Activated CD4-positive, alpha-beta T cell treated with anti-CD3 and anti-CD28 coated beads, Interleukin-2, amount 50 U/mL, for 16 hours (primary cell): Measurements from ENCODE around the gene SLC25A45.

Experiments used
- DNase-seq: peaks from one replicate; pipeline ENCODE4 v3.0.0-alpha.2; 2020

SLC25A45 gene

DNA sequence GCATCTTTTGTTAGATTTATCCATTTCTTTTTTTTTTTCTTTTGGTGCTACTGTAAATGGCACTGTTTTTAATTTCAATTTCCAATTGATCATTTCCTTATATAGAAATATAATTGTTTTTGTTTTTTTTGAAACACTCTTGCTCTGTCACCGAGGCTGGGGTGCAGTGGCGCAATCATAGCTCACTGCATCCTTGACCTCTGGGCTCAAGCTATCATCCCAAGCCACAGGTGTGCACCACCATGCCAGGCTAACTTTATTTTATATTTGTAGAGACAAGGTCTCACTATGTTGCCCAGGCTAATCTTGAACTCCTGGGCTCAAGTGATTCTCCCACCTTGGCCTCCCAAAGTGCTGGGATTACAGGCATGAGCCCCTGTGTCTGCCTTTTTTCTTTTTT is 20.3 kb upstream of the SLC25A45 start:
- no peak for DNase-seq

DNA sequence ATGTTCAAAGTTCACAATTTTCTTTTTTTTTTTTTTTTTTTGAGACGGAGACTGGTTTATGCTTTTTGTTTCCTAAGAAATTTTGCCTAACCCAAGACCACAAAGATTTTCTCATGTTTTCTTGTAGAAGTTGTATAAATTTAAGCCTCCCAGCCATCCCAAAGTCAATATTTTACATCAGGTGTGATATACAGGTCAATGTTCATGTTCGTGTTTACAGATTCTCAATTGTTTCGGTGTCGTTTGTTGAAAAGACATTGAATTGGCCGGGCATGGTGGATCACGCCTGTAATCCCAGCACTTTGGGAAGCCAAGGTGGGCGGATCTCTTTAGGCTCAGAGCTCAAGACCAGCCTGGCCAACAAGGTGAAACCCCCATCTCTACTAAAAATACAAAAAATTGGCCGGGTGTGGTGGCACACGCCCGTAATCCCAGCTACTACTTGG is 19.4 kb upstream of the SLC25A45 start:
- DNase-seq: no peak

DNA sequence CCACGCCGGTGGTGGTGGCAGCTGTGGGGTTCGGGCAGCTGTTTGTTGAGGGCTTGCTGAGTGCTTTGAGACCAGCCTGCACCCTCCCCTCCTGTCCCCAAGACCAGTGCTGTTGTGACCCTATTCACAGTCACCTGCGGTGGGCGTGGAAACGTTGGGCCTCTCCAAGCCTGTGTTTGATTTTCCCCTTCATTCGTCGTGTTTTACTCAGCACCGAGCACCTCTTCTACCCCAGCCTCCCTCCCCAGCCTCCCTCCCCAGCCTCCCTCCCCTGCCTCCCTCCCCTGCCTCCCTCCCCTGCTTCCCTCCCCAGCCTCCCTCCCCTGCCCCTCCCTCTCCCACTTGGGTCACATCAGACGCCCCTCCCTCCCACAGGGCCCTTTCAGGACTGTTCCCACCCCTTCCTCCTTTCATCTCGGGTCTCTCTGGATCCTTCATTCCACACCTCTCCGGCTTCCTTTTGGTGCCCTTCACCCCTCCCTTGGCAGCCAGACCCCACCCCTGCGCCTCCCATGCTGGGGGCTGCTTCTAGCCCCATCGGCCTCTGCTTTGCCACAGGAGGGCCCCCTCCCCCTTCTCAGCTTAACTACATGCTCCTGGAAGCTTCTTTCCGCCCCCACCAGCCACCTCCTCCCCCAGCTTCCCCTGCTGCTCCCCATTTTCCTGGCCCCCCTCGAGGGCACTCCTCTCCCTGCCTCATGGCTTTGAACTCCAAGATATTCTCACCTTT is 18.8 kb upstream of the SLC25A45 start:
- DNase-seq: no peak

DNA sequence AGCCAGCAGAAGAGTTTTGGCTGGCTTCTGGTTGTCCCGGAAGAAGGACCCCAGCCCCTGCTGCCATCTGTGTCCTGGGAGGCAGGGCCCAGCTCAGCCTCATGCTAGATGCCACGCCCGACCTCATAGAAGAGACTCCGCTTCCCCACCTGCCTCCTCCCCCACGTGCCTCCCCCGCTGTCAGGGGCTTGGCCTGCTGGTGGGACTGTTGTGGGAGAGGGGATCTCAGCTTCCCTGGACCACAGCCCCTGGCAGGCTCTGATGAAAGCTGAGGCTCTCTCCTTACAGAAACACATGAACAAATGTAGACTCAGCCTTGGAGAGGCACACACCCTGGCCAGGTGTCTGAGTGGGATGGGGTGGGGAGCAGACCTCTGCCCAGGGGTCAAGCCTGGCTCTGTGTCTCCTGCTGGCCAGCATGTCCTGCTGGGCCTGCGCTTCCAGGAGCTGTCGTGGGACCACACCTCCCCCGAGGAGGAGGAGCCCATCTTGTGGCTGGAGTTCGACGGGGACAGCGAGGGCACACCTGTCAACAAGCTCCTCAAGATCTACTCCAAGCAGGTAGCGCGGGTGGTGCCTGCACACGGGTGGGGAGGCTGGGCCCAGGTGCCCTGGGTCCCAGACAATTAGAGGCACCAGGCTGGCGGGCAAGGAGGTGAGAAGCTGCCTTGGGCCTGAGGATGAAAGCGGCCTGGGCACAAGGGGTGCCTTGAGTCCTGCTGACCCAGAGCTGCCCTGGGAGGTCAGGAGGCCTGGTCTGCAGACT is 18.0 kb upstream of the SLC25A45 start:
- DNase-seq: no peak

DNA sequence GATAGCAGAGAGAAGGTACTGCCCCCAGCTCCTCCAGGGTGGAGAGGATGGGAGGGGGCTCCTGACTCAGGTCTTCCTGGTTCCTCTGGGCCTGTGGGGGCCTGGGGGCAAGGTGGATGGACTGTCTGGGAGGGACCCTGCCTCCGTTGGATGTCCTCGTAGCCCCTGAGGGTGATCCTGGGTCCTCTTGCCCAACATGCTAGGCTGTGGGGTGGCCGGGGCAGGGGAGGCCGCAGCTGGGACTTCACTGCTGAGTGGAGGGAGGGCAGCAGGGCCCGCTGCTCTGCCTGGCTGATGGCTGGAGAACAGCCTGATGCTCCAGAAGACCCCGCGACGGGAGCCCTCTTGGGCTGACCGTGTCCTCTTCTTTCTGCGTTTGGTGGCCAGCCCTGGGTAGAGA is 17.4 kb upstream of the SLC25A45 start:
- DNase-seq: no peak

DNA sequence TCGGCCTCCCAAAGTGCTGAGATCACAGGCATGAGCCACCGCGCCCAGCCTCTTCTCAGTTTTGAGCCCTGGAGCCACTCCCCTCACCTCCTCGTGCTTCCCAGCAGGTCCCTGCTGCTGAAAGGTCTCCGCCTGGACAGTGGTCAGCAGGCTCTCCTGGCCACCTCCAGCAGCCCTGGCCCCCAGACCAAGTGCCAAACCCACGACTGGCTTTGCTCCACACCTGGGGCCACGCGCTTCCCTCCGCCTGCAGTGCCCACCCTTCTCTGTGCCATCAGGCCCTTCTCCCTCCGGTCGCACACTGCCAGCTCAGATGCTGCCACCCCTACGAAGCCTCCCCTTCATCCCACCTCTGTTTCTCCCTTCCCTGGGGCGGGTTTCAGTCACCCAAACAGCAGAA is 16.8 kb upstream of the SLC25A45 start:
- no peak for DNase-seq

DNA sequence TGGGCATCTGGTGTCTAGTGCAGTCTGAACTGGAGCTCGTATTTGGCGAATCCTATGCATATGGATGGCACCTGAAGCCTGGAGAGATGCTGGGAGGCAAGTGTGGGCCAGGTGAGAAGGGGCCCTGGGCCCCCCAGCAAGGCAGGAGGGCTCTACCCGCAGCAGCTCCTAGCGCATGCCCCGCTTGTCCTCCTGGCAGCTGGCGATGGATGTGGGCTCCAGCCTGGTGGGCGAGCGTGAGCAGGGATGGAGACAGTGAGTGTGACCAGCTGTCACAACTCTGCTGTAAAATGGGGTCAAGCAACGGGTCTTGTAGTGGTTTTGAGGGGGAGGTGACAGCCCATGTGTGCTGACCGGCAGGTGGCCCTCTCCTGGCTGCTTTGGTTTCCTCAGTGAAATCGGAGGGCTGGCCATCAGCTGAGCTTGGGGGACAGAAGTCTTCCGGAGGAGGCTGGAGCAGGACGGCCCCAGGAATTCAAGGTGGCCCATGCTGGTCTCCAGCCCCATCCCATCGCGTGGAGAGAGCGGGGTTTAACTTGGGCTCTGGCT is 16.0 kb upstream of the SLC25A45 start:
- DNase-seq: no peak

DNA sequence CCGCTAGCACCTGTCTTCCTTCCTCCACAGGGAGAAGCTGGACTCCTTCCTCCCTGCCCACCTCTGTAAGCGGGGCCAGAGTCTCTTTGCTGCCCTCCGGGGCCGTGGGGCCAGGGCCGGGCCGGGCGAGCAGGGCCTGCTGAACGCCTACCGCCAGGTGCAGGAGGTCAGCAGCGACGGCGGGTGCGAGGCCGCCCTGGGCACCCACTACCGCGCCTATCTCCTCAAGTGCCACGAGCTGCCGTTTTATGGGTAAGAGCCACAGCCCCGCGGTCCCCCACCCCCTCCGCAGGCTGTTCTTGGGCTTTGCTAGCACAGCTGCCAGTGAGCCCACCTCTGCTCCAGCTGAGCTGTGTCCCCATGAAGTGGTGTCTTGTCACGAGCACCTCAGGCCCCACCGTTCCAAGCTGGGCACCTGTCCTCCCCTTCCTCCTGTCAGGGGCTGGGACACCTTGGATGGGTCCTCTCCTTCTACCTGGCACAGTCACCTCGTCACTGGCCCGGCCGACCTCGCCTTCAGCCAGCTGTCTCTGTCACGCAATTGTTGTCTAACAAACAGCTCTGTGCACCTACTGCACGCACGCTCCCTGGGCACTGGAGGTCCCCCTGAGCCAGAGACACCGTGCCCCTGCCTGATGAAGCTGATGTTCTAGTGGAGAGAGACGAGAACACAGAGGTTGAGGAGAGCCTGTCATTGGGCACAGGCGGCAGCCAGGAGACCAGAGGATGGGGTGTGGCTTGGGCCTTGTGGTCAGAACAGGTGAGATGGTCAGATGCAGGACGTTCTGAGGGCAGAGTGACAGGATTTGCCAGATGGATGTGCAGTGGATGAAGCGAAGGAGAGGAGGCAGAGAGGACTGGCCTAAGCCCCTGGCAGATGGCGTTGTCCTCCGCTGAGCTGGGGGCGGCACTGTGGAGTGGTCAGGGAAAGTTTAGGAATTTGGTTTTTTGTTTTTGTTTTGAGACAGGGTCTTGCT is 14.6 kb upstream of the SLC25A45 start:
- no peak for DNase-seq

DNA sequence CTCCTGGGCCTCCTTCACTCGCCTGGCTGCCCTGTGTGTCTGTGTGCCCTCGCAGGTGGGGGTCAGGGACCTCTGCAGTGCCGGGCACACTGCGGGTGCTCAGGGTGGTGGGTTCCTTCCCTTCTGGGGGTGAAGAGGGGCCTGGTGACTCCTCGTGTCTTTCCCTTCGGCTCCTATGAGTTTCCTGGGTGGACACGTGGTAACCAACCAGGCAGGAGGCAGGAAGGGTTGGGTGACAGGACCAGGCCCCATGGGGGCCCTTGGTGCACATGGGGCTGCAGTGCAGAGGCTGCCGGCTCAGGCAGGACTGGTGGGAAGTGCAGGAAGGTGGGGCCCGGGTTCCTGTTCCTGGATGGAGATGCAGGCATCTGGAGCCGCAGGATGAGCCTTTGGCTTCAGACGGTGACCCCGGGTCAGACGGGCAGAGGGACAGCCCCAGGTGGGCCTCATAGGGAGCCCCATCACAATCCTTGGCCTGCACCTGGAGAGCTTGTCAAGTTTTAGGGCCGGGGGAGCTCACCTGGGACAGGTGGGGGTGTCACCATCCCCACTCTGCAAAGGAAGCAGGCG is 13.6 kb upstream of the SLC25A45 start:
- DNase-seq: no peak

DNA sequence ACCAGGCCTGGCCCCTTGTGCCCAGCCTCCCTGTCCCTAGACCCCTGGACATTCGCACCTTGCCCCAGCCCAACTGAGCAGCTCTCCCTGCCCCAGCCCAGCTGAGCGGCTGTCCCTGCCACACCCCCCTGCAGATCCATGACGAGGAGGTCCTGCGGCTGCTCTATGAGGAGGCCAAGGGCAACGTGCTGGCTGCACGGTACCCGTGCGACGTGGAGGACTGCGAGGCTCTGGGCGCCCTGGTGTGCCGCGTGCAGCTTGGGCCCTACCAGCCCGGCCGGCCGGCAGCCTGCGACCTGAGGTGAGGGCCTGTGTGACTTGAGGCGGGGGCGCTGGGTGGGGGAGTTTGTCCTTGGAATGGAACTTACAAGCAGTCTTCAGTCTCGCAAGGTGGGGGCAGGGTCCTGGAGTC is 11.7 kb upstream of the SLC25A45 start:
- no peak for DNase-seq

DNA sequence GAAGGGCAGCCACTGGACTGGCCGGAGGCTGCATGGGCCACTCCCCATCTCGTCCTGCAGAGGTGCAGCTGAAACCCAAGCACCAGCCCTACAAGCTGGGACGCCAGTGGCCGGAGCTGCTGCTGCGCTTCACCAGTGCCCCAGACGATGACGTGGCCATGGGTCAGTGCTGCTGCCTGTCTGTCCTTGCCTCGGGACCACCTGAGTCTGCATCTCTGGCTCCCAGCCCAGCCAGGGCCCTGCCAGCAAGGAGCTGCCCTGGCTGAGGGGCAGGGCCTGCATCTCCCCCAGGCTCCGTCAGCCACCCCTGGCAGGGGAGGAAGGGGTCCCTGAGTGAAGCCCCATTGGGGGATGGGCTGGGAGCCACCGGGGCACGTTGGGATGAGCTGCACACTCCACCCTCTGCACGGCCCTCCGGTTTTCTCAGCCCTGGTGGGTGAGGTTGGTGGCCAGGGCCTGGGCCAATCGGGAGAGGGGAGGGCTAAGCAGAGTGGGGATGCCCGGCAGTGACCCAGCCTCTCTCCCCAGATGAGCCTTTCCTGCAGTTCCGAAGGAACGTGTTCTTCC is 11.2 kb upstream of the SLC25A45 start:
- DNase-seq: no peak

DNA sequence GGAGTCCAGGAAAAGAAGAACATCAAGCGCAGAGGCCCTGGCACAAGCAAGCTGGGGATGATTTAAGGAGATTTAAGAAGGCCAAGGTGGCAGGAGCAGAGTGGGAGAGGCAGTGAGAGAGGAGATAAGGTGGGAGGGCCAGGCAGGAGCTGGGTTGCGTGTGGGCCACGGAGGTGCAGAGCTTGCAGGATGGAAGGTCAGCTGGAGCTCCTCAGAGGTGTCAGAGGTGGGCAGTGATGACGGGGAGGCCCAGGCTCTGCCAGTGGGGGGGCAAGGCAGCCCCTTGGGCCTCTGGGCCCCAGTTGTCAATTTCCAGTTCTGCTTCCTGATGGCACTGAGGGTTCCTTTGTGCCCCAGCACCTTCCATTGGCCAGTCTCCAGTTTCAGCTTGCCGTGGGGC is 10.5 kb upstream of the SLC25A45 start:
- no peak for DNase-seq

DNA sequence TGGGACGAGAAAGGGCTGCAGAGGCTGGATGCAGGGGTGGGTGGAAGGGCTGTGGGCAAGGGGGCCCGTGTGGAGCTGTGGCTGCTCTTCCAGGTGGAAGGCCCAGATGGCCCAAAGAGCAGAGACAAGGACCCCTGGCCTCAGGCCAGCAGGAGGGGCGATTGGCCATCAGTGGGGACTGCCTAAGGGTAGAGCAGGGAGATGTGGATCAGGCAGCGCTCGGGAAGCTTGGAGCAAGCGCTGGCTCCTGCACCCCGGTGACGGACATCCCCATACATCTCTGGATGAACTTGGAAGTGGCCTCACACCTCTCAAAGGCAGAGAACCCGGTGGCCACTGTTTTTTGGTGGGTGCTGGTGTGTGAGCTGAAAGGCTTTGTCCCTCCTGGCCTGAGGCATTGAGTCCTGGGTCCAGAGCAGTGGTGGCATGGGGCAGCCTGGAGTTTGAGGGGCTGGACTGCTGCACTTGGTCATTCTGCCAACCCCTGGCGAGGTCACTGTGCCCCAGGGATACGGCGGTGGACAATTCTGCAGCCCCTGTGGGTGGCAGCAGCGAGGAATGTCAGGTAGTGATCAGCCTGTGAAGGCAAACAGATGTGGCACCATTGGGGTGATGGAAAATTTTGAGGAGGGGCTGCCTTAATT is 9.9 kb upstream of the SLC25A45 start:
- DNase-seq: no peak

DNA sequence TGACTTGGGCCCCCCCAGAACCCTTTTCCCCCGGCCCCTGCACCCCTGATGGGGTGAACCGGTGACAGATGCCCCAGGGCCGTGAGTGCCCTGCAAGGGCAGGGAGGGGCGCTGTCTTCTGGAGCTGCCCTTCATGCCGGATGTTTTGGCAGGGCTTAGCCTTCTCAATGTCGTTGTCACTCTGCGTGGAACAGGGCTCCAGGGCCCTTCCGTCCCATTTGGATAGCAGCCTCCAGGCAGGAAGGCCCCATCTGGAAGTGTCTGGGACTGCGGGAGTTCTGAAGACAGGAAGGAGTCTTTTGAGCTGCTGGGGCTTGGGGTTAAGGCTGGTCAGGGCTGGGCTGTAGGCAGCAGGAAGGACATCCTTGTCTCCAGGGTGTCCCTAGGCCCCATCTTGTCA is 8.6 kb upstream of the SLC25A45 start:
- DNase-seq: no peak

DNA sequence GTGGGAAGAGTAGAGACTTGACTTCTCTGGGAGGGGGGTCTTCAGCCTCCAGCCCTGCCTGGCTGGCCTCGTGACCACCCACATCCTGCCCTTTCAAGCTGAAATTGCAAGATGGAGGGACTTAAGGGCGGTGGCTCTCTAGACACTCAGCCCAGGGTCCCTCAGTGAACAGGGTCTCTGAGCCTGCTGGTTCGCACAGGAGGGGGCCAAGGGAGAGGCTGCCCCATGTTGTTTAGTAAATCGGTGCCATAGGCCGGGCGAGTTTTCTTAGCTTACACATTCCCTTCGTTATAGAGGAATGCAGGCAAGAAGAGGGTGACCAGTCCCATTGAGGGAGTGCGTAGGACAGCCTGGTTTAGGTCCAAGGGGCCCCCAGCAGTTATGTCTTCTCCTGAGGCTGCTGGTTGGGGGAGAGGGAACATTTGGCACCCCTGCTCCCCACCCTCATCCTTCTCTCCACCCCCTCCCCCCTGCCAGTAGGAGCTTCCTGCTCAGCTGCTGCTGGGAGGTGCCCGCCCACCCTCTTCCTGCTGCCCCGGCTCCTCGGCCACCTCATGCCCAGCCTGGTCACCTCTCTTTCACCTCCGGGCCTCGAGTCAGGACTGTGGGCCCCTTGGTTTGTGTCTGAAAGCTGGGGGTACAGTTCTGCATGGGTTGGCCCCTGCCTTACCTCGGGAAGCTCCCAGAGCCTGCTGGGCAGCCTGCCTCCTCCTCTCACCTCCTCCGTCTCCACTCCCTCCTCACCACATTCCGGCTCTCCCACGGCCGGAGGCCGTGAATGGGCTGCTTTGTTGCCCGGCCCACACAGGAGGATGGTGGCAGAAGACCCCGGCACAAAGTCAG is 7.9 kb upstream of the SLC25A45 start:
- no peak for DNase-seq

DNA sequence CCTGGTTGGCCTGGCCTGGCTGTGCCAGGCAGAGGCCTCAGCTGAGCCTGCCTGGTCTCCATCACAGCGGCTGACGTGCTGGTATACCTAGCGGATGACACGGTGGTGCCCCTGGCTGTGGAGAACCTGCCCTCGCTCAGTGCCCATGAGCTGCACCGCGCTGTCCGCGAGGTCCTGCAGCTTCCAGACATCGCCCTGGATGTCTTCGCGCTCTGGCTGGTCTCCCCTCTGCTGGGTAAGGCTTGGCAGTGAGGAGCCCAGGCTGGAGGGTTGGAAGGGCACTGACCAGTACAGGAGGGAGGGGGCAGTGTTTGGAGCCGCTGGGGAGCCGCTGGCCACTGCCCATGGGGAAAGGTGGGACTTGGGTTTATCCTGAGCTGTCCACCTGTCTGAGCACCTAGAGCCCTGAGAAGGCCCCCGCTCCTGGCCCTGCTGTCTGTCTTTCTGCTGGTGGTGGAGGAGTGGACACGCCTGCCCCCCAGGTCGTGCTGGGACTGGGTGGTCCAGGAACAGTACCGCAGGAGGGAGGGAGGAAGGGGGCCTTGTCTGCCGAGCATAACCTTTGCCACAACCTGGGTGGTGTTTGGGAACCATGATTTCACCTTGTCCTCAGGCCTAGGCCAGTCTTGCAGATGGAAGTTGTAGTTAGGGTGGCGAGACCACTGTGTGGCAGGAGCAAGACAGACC is 7.0 kb upstream of the SLC25A45 start:
- DNase-seq: no peak

DNA sequence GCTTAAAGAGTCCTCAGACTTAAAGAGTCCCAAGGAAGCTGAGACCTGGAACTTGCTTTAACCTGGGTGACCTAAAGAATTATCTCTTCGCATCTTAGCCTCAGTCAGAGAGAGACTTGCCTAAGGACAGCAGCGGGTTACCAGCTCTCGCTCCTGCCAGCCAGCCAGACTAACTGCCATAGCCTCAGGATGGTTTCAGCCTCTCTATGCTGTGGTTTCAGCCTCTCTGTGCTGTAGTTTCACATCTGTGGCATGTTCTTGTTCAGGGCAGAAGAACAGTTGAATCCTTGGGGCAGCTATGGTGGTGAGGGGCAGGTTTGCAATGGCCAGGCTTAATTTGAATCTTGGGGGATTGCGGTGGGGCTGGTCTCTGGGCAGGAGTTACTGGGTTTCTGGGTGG is 6.3 kb upstream of the SLC25A45 start:
- DNase-seq: peak; percentile 34

DNA sequence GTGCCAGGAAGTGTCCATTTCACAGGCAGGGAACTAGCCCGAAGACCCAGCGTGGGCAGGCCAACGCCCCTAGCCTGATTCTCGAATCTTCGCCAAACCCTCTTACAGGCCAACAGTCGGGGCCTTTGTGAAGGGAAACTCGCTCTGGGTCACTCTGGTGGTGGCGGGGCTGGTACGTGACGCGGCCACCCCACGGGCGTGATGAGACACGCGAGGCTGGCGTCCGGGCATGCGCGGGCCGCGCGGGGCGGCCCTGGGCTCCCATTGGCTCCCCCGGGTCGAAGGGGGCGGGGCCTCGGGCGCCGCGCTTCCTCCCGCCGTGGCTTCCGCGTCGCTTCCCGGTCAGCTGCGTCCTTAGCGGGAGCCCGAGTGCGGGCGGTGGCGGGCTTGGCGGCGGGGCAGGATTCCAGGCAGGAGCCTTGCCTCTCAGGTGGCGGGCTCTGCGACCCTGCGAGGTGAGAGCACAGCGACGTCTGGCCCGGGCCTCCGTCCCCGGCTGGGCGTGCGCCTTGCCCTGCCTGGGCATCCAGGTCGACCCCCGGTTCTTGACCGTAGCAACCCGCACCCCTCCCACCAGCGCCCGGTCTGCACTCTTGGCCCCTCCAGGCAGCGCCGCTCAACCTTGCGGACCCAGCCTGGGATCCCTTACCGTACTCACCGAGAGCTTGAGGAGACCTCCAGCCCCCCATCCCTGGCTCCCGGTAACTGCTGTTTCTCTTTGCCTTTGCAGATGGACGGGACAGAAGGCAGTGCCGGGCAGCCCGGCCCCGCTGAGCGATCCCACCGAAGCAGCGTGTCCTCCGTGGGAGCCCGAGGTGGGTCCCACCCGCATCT is 4.1 kb upstream of the SLC25A45 start, which contains the start of gene FRMD8:
Gene FRMD8, plus strand, starts transcription at position 331 of the 834 bp plus-strand sequence. Its CDS starts 400 bp downstream, at position 731.
- peak; percentile 84 for DNase-seq

DNA sequence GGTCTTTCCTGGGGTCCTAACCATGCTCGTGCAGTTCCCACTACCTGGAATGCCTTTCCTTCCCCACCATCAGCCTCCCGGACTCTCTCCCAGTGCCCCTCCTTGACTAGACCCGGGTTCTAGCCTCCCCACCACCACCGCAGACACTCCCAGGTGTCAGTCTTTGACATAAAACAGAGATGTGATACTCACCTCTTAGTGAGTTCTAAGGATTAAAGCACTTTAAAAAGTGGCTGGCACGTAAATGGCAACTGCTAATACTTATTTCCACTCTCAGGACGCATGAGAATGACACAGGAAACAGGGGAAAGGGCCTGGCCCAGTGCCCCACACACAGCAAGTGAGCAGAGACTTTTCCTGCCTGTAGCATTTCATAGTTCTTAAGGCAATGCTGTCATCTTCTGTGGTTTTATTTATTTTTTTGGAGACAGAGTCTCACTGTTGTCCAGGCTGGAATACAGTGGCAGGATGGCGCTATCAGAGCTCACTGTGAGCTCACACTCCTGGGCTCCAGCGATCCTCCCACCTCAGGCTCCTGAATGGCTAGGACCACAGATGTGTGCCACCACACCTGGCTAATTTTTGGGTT is 1.9 kb upstream of the SLC25A45 start:
- DNase-seq: no peak
